HG02852 (cell line): ENCODE data around the gene CNTN1.

Source experiments
- ATAC-seq: cut with Tn5 transposase; IDR thresholded peaks from one replicate; pipeline ENCODE4 v1.9.1; 2021; ENCODE audit warnings: mild to moderate bottlenecking, moderate library complexity; ENCODE audit not compliant: unreplicated experiment

Gene CNTN1

GRCh38 chr12:40957417-40957816 lies 265.2 kb downstream of the CNTN1 start:
- ATAC-seq, result no peak

DNA sequence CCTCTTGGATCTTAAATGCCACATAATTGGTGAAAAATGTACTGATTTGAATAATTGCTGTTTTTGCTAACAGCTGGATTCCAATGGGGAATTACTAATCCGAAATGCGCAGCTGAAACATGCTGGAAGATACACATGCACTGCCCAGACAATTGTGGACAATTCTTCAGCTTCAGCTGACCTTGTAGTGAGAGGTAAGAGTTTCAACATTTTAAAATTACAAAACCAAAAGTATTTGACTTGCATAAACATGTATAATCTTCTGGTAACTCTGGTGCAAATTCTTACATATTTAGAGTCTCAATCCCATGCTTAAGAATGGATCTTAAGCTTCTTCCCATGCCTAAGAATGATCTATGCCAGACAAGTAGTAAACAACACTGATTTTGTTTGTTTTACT lies 266.8 kb downstream of the CNTN1 start:
- no peak for ATAC-seq

- no peak for ATAC-seq
These were observed 271.5 kb downstream of the CNTN1 start for GRCh38 chr12:40963751-40964150.

DNA sequence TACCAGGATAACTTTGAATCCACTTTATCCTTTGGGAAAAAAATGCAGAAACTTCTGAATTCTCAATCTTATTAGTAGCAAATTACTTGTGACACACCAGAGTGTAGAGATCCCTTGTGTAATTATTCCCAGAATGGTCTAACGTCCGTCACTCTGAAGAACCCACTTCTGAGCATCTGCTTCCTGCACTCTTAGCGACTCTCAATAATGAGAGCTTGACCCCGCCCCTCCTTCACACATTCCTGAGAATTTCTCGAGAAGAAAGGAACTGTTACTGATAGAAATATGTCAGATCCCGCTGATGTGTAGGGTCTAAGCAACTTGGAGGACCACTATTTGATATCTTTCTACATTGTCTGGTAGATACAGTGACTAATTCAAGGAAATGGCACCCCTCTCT lies 277.6 kb downstream of the CNTN1 start:
- no peak for ATAC-seq

DNA sequence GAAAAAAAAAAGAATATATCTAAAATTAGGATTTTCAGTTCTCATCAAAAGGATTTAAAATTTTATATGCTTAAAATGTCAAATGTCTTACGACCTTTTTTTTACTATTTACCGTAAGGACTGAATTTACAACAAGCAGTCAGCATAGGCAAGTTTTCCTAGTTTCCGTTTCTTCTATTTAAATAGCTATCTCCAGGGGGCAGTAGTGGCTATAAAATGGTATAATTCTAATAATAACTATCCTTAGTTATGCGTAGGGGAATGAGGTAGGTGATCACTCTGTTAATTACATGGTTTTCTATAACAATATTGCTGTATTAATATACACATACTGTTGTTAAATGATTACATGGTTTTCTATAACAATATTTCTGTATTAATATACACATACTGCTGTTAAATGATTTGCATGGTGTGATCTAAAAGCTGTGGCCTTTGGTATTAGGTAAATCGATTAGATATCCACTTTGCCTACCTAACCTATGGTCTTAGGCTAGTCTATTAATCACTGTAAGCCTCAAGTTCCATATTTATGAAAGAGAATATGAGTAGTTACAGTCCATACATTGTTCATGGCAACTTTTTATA lies 278.2 kb downstream of the CNTN1 start:
- no peak for ATAC-seq

DNA sequence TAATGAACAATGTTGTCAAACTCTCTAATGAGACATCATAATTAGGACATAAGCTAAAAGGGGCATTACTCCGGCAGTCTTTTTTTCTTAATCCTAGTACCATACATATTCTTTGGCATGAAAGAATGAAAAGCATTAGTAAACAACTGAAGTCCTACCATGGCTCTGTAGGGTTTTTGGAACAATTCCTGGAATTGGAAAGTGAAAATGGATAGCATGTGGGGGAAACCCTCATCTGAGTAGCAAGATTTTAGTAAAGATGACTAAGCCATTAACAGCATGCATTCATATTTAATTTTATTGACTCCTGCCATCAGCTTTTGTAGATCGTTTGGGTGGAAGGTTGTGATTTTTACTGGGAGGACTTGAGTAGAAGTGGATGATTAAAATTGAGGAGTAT lies 279.7 kb downstream of the CNTN1 start:
- no peak for ATAC-seq

DNA sequence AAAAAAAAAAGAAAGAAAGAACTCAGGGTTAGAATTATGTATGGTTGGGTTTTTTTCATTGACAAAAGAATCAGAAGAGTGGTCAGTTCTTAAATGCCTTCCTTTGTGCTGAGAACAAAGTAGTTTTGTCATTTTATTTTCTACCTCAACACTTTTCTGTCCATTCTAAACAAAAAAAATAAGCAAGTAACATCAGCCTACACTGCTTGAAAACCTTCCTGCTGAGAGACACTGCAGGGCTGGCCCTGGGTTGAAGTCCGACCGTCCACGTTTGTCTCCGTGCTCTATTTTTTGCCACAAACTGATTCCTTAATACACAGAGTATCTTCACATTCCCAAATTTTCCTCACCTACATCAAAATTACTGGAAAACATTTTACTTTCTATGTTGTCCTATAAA lies 284.3 kb downstream of the CNTN1 start:
- ATAC-seq, result no peak

- no peak for ATAC-seq
These were observed 288.3 kb downstream of the CNTN1 start for GRCh38 chr12:40980427-40980961.

GRCh38 chr12:40986001-40986400 lies 293.8 kb downstream of the CNTN1 start:
- no peak for ATAC-seq

- ATAC-seq, result no peak
These were observed 296.1 kb downstream of the CNTN1 start for GRCh38 chr12:40988355-40988754.

DNA sequence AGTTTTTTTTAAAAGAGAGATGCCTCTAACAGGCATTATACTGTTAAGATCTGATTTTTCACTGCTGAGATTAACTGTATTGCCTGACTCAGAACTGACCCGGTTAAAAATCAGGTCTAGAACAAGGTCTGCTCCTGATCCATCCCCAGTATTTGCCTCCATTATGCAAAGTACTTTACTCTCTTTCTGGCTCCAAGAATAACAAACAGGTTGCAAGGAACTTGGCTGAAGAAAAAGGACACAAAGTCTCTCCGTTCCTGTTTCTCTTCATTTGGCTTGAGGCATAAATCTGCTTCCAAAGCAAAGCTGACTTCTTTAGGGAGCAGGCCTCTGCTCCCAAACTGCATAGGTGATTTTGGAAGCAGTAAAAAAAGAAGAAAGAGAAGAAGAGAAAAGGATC lies 296.6 kb downstream of the CNTN1 start:
- ATAC-seq, result no peak

GRCh38 chr12:40989785-40990184 lies 297.5 kb downstream of the CNTN1 start:
- ATAC-seq, result no peak

DNA sequence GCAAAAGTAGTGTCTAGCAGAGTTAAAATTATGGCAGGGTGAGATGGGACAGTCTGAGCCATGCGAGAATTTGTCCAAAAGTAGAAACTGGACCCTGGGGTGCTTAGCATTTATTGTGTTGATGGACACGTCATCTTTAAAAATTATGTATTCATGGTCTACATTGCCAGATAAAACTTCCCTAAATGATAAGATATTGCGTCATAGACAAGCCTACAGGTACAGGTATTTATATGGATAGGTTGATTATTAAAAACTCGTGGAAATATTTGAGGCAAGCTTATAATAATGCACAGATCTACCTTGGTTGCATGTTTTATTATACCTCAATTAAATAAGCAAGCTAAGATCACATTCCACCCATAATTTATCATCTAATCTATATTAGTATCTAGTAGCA lies 299.9 kb downstream of the CNTN1 start:
- ATAC-seq, result no peak

DNA sequence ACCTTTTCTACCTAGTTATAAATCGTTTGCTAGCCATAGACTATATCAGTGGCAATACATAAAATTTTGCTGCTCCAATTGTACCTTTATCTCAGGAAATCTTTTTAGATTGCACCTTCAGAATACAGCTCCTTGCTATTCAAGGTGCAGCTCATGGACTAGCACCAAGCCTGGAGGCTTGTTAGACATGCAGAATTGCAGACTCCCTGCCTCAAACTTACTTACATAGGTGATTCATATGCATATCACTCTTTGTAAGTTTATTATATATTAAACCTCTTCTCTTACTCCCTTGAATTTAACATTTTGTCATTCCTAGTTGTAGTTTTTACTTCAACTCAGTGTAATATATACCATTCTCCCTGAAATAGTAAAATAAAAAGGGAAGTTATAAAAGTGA lies 300.4 kb downstream of the CNTN1 start:
- no peak for ATAC-seq

DNA sequence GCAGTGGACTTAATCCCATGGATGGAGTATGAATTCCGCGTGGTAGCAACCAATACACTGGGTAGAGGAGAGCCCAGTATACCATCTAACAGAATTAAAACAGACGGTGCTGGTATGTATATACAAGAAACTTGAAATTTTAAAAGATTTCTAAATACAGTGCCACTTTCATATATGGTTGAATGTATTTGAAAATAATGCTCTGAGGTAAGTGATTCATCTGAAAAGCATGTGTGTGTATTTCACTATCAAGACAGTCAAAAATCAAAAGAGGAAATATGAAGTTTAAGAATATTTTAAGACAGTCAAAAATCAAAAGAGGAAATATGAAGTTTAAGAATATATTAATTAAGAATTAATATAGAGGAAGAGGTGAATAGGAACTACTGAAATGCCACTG lies 300.9 kb downstream of the CNTN1 start:
- no peak for ATAC-seq

DNA sequence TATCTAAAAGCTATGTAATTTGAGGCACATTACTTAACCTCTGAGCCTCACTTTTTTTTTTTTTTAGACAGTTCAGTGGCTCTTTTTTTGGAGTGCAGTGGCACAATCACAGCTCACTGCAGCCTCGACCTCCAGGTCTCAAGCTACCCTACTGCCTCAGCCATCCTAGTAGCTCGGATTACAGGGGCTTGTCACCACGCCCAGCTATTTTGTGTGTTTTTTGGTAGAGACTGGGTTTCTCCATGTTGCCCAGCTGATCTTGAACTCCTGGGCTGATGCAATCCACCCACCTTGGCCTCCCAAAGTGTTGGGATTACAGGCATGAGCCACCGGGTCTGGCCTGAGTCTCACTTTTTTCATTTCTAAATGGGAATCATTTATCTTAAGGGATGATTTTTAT lies 303.9 kb downstream of the CNTN1 start:
- ATAC-seq, result no peak

DNA sequence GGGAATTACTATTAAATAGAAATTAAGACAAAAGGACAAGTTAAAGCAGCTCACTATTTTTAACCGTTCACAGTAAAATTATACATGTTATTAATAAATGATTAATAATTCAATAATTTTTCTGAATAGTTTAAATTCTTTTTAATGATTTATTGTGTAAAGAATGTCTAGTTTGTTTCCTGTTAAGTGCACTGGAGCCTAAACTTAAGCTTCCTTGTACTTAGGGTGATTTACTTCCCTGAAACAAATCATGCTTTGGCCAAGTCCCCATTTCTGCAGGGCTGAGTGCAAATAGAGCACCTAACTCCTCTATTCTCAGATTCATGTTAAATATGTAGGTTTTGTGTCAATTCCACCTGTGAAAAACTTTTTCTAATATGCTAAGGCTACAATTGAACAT lies 307.0 kb downstream of the CNTN1 start:
- no peak for ATAC-seq

- ATAC-seq, result no peak
These were observed 316.2 kb downstream of the CNTN1 start for GRCh38 chr12:41008472-41008871.

DNA sequence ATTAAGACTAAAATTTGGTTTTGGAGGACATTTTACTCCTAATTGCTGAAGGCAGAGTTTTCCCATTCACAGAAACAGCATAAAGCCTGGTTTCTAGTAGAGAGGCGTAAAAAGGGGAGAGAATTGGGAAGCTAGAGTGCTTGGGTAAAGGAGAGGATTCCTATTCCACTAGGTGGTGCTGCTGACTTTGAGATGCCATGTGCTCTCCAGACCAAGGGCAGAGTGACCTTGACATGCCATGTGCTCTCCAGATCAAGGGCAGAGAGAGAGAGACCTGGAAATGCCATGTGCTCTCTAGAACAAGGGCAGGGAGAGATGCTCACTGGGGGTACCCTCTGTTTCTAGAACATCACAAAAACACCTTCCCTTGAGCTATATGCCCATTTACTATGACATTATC lies 319.7 kb downstream of the CNTN1 start:
- ATAC-seq, result no peak

GRCh38 chr12:41013881-41014642 lies 321.8 kb downstream of the CNTN1 start:
- no peak for ATAC-seq

DNA sequence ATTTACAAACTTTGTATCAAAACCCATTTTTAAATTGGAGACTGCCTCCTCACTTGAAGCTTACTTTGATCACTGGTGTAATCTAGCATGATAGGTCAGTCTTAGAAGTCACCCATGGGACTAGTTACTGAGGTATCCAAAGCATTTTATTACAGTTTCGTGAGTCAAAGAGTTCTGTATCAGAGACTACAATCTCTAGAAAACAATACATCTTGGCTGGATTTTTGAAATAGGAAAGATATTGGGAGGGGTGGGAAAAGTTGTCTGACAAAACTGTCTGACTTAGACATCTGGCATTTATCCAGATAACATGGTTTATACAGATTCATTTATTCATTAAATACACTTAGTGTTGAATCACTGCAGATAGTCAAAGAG lies 322.4 kb downstream of the CNTN1 start:
- ATAC-seq, result no peak

DNA sequence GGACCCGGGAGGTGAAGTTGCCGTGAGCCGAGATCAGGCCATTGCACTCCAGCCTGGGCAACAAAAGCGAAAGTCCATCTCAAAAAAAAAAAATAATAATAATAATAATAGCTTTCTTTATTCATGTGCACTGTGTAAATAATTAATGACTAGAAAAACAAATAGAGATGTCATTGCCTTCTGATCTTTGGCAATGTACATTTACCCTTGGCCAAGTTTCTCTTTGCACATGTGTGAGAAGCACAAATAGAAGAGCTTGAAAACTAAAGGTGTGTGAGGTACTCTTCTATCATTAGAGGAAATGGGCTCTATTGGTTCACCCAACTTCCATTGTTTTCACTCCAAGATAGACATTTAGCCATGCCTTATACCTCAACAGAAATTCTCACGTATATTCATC lies 325.8 kb downstream of the CNTN1 start:
- ATAC-seq, result no peak

GRCh38 chr12:41019461-41019860 lies 327.2 kb downstream of the CNTN1 start:
- ATAC-seq, result no peak
